IMR-90 (cell line): ENCODE measurements around the gene AMBRA1. TPM values are rescaled to one million over a fixed set of nuclear protein-coding genes. Genes with fewer than 3 reads are reported as not detected.

ENCODE experiments used
- ATAC-seq: fragments of 200-7000 bp; cut with Tn5 transposase; 2 replicates; pipeline ENCODE4 v1.9.1; 2020; ENCODE audit warnings: low read depth, mild to moderate bottlenecking, moderate library complexity
- BruUV-seq: library from RNA; stranded (reverse); fragments of 400-500 nt; replicated peaks from 2 replicates; lab custom pipeline; 2021; lab: Mats Ljungman, UMichigan
- CTCF ChIA-PET: fragments of 300-600 bp; formaldehyde crosslinking; extraction: SDS; loops from one replicate; lab custom pipeline; 2021; ENCODE audit warnings: antibody characterized with exemption; lab: Yijun Ruan, JAX
- POLR2A ChIA-PET: fragments of 300-600 bp; sonication (Branson Sonifier 250); formaldehyde crosslinking; loops from one replicate; lab custom pipeline; 2022; ENCODE audit warnings: antibody characterized with exemption; ENCODE audit not compliant: unreplicated experiment; lab: Charles Lee
- DNase-seq: peaks from one replicate; pipeline ENCODE4 v3.0.0; 2013
- H2AFZ ChIP-seq: replicated peaks from 2 replicates; pipeline ENCODE3; 2013; ENCODE audit warnings: low read length, mild to moderate bottlenecking; ENCODE audit not compliant: poor library complexity
- H2AK5ac ChIP-seq: 2 replicates; pipeline ENCODE4 v1.6.1; 2013; ENCODE audit warnings: low read depth, low read length, inconsistent platforms
- H2AK9ac ChIP-seq: replicated peaks from 2 replicates; pipeline ENCODE3; 2013; ENCODE audit warnings: mild to moderate bottlenecking, low read depth, low read length, moderate library complexity; ENCODE audit not compliant: poor library complexity
- H2BK120ac ChIP-seq: 2 replicates; pipeline ENCODE4 v1.6.1; 2013; ENCODE audit warnings: low read depth, low read length, inconsistent platforms
- H2BK15ac ChIP-seq: 3 replicates; pipeline ENCODE4 v1.6.1; 2013; ENCODE audit warnings: low read depth, low read length, inconsistent platforms
- H2BK20ac ChIP-seq: 2 replicates; pipeline ENCODE4 v1.6.1; 2013; ENCODE audit warnings: low read depth, mild to moderate bottlenecking, inconsistent platforms, low read length, moderate library complexity
- H2BK5ac ChIP-seq: 2 replicates; pipeline ENCODE4 v1.6.1; 2013; ENCODE audit warnings: mild to moderate bottlenecking, low read depth, low read length, inconsistent platforms; ENCODE audit not compliant: poor library complexity, severe bottlenecking
- H3K14ac ChIP-seq: replicated peaks from 2 replicates; pipeline ENCODE4 v1.6.1; 2013; ENCODE audit warnings: low read depth, low read length, inconsistent platforms
- H3K18ac ChIP-seq: 2 replicates; pipeline ENCODE4 v1.6.1; 2013; ENCODE audit warnings: low read depth, low read length, control low read depth
- H3K23ac ChIP-seq: 2 replicates; pipeline ENCODE4 v1.6.1; 2013; ENCODE audit warnings: low read depth, low read length, inconsistent platforms
- H3K27ac ChIP-seq: 2 replicates; pipeline ENCODE4 v1.5.1; 2013; ENCODE audit warnings: mild to moderate bottlenecking, control low read depth, low read length; ENCODE audit not compliant: insufficient read depth
- H3K27me3 ChIP-seq: 2 replicates; pipeline ENCODE4 v1.6.1; 2013; ENCODE audit warnings: low read length; ENCODE audit not compliant: control insufficient read depth, insufficient read depth
- H3K36me3 ChIP-seq: 2 replicates; pipeline ENCODE4 v1.6.1; 2013; ENCODE audit warnings: low read length, mixed read lengths; ENCODE audit not compliant: control insufficient read depth, insufficient read depth
- H3K4ac ChIP-seq: 2 replicates; pipeline ENCODE4 v1.6.1; 2013; ENCODE audit warnings: low read depth, low read length, inconsistent platforms
- H3K4me1 ChIP-seq: 2 replicates; pipeline ENCODE4 v1.6.1; 2013; ENCODE audit warnings: low read length, mixed read lengths; ENCODE audit not compliant: control insufficient read depth, insufficient read depth
- H3K4me2 ChIP-seq: 2 replicates; pipeline ENCODE4 v1.6.1; 2013; ENCODE audit warnings: low read depth, mild to moderate bottlenecking, control low read depth, low read length, moderate library complexity
- H3K4me3 ChIP-seq: 2 replicates; pipeline ENCODE4 v1.5.1; 2013; ENCODE audit warnings: low read depth, mild to moderate bottlenecking, control low read depth, low read length, moderate library complexity; ENCODE audit not compliant: insufficient read depth
- H3K56ac ChIP-seq: 2 replicates; pipeline ENCODE4 v1.6.1; 2013; ENCODE audit warnings: low read length, inconsistent platforms; ENCODE audit not compliant: insufficient read depth; ENCODE audit errors: extremely low read depth
- H3K79me1 ChIP-seq, 2 experiments: 2 replicates each; pipeline ENCODE4 v1.6.1; 2013; ENCODE audit warnings: low read length in 2 of 2, inconsistent platforms in 1 of 2, low read depth in 1 of 2
- H3K9ac ChIP-seq: 2 replicates; pipeline ENCODE4 v1.6.1; 2013; ENCODE audit warnings: low read depth, low read length, control low read depth
- H3K9me1 ChIP-seq: 2 replicates; pipeline ENCODE4 v1.6.1; 2013; ENCODE audit warnings: low read length, inconsistent platforms; ENCODE audit not compliant: insufficient read depth
- H3K9me3 ChIP-seq: 2 replicates; pipeline ENCODE4 v1.6.1; 2013; ENCODE audit warnings: low read length; ENCODE audit not compliant: control insufficient read depth, insufficient read depth
- H4K20me1 ChIP-seq: 2 replicates; pipeline ENCODE4 v1.6.1; 2013; ENCODE audit warnings: low read length, inconsistent platforms; ENCODE audit not compliant: insufficient read depth
- H4K5ac ChIP-seq: 2 replicates; pipeline ENCODE4 v1.6.1; 2013; ENCODE audit warnings: mild to moderate bottlenecking, low read depth, low read length, control low read depth
- H4K8ac ChIP-seq, 2 experiments: 2 replicates each; pipeline ENCODE4 v1.6.1; 2013; ENCODE audit warnings: low read depth in 2 of 2, low read length in 2 of 2, control low read depth in 1 of 2, inconsistent platforms in 1 of 2
- H4K91ac ChIP-seq: 2 replicates; pipeline ENCODE4 v1.6.1; 2013; ENCODE audit warnings: low read depth, low read length, inconsistent platforms; ENCODE audit not compliant: insufficient read depth
- BHLHE40 ChIP-seq: fragments of 150-350 bp; IDR thresholded peaks from 2 replicates; pipeline ENCODE4 v1.6.1; 2016; ENCODE audit warnings: mild to moderate bottlenecking, low read depth, low read length
- CEBPB ChIP-seq: IDR thresholded peaks from 2 replicates; pipeline ENCODE4 v1.6.1; 2012; ENCODE audit warnings: low read depth, low read length, improper control_type of control experiment
- MAFK ChIP-seq: IDR thresholded peaks from 2 replicates; pipeline ENCODE4 v1.6.1; 2012; ENCODE audit warnings: low read depth, low read length, improper control_type of control experiment
- MAZ ChIP-seq: IDR thresholded peaks from 2 replicates; pipeline ENCODE4 v1.6.1; 2012; ENCODE audit warnings: low read depth, mild to moderate bottlenecking, low read length, improper control_type of control experiment, moderate library complexity, borderline replicate concordance
- RAD21 ChIP-seq: IDR thresholded peaks from 2 replicates; pipeline ENCODE4 v1.6.1; 2012; ENCODE audit warnings: low read length, improper control_type of control experiment
- RCOR1 ChIP-seq: IDR thresholded peaks from 2 replicates; pipeline ENCODE4 v1.6.1; 2012; ENCODE audit warnings: mild to moderate bottlenecking, low read length, improper control_type of control experiment; ENCODE audit not compliant: insufficient replicate concordance
- RFX5 ChIP-seq: IDR thresholded peaks from 2 replicates; pipeline ENCODE4 v1.8.0; 2012; ENCODE audit warnings: low read depth, mild to moderate bottlenecking, low read length, moderate library complexity
- USF2 ChIP-seq: fragments of 150-350 bp; IDR thresholded peaks from 2 replicates; pipeline ENCODE4 v1.6.1; 2017; ENCODE audit warnings: mild to moderate bottlenecking, antibody characterized with exemption, low read length, low read depth
- WGBS, 2 experiments: methylation state at CpG; one replicate each; pipeline versions ENCODE4 v1.1.5 to v1.1.7; 2013; ENCODE audit warnings: missing lambda C conversion rate in 2 of 2; ENCODE audit not compliant: insufficient read length in 1 of 2; ENCODE audit errors: extremely low coverage in 2 of 2; 5-methylcytosine and 5-hydroxymethylcytosine counted together
- dilution Hi-C: fragments of 300-500 bp; cut with HindIII; formaldehyde crosslinking; loops from one replicate; pipeline ENCODE4 v1.14.3; 2018; ENCODE audit warnings: low sequenced_read_pairs; ENCODE audit not compliant: unreplicated experiment
- in situ Hi-C: fragments of 300-500 bp; cut with MboI; formaldehyde crosslinking; loops from 3 replicates; pipeline ENCODE4 v1.14.3; 2019; ENCODE audit warnings: low sequenced_read_pairs, inconsistent platforms, mixed read lengths
- intact Hi-C: fragments of 100-400 bp; cut with micrococcal nuclease; formaldehyde crosslinking; loops from 2 replicates; pipeline ENCODE4 v1.10.0; 2022
- polyA plus RNA-seq, 3 experiments: library from polyadenylated mRNA; depleted of rRNA; stranded (reverse); fragments of >200 nt; gene quantifications; 2 replicates each; pipeline ENCODE4 v1.2.3, GENCODE V29; 2012; ENCODE audit warnings: low replicate concordance in 1 of 3
- total RNA-seq: library from RNA; depleted of rRNA; stranded (reverse); fragments of >200 nt; gene quantifications from 2 replicates; pipeline ENCODE4 v1.2.3, GENCODE V29; 2012

AMBRA1 gene
- total and polyA plus RNA-seq, 2 of the 4 experiments (the other 2 are of a cell fraction) = 9.4 to 18.3 TPM

DNA sequence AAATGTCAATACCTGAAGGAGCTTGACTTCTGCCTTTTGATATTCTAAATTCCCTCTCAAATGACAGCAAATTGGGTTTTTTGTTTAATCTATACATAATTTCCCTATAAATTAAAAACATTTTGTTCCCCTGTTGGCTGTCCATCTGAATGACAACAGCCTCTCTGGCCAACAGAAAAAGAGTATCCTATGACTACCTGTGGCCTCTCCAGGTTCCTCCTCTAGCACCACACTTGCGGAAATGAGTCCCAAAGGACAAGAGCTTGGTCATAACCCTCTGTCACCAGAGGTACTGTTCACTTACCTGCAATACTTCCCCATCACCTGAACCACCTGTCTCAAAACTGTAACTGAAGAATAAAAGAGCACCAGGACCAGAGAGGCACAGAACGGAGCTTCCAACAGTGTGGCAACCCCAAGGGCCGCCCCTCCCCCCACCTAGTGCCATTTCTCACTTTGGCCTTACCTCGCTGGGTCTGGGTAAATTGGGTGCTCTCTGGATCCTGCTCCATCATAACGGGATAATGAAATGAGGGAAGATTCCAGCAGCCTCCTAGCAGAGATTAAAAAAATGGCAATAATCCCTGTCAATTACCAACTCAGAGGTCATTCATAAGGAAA is 81.5 kb downstream of the AMBRA1 start:
- Histone ChIP-seq H4K20me1 (peaks cover 28% of the 10 kb centered on the region), H3K9me1 (peaks cover 18% of the 10 kb centered on the region), H3K4me1 (peaks cover 4% of the 10 kb centered on the region), H3K23ac (no peak overlapping the region), H3K9me3 (no peaks in the 10 kb centered on the region), H2BK15ac (no peak overlapping the region), H3K27me3 (no peaks in the 10 kb centered on the region), H3K18ac (no peak overlapping the region), H3K14ac (no peak overlapping the region), H2BK120ac (no peak overlapping the region), H2AFZ (peak overlapping the region; percentile 49), H3K27ac (no peak overlapping the region), H3K56ac (no peak overlapping the region), H2AK5ac (no peak overlapping the region), H3K4me2 (no peak overlapping the region), H3K36me3 (peaks cover 7% of the 10 kb centered on the region), H4K91ac (no peak overlapping the region), H3K4ac (no peak overlapping the region), H3K79me1 (peaks cover 29 to 67% of the 10 kb centered on the region in 2 experiments), H3K9ac (no peak overlapping the region), H4K5ac (no peak overlapping the region), H2BK20ac (no peak overlapping the region), H2BK5ac (no peak overlapping the region), H2AK9ac (peak overlapping the region; percentile 63), H3K4me3 (no peak overlapping the region), H4K8ac (no peak overlapping the region)
- TF ChIP-seq RFX5 (no peak), BHLHE40 (no peak), USF2 (no peak), MAZ (no peak), RAD21 (no peak), MAFK (no peak), CEBPB (no peak), RCOR1 (no peak)
- WGBS, 2 experiments = 100% methylated on average over 1 of the region's 5 CpGs; no CpG with 5 or more reads in 1 of the 2 experiments
- DNase-seq (no peak), ATAC-seq (no peak)
- ChIA-PET POLR2A (no interaction called here), CTCF (no interaction called here)
- dilution Hi-C loops (no loop called here), in situ Hi-C loops (no loop called here), intact Hi-C loops (no loop called here)
- no TSS peak for BruUV-seq
